ENCODE data around the gene CACNG5.

GRCh38 chr17:66842959-66843358, 8.0 kb downstream of the CACNG5 start:
- TF ChIP-seq, protein P1, sequence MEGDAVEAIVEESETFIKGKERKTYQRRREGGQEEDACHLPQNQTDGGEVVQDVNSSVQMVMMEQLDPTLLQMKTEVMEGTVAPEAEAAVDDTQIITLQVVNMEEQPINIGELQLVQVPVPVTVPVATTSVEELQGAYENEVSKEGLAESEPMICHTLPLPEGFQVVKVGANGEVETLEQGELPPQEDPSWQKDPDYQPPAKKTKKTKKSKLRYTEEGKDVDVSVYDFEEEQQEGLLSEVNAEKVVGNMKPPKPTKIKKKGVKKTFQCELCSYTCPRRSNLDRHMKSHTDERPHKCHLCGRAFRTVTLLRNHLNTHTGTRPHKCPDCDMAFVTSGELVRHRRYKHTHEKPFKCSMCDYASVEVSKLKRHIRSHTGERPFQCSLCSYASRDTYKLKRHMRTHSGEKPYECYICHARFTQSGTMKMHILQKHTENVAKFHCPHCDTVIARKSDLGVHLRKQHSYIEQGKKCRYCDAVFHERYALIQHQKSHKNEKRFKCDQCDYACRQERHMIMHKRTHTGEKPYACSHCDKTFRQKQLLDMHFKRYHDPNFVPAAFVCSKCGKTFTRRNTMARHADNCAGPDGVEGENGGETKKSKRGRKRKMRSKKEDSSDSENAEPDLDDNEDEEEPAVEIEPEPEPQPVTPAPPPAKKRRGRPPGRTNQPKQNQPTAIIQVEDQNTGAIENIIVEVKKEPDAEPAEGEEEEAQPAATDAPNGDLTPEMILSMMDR (IDR thresholded peaks at IDR 0.05) = no peak
- TF ChIP-seq POLR2A (IDR thresholded peaks at IDR 0.05) = no peak

Measured in heart left ventricle (tissue), 13 donors.